Measurements from ENCODE around the gene CDIP1.
A peak's percentile ranks its signal among the peaks of the same experiment; 100 is the strongest.
"Not testable (repeated sequence)": the region's sequence is repeated elsewhere in the genome, so short reads cannot be mapped to it uniquely, and the experiment has no call there.

Gene CDIP1

DNA sequence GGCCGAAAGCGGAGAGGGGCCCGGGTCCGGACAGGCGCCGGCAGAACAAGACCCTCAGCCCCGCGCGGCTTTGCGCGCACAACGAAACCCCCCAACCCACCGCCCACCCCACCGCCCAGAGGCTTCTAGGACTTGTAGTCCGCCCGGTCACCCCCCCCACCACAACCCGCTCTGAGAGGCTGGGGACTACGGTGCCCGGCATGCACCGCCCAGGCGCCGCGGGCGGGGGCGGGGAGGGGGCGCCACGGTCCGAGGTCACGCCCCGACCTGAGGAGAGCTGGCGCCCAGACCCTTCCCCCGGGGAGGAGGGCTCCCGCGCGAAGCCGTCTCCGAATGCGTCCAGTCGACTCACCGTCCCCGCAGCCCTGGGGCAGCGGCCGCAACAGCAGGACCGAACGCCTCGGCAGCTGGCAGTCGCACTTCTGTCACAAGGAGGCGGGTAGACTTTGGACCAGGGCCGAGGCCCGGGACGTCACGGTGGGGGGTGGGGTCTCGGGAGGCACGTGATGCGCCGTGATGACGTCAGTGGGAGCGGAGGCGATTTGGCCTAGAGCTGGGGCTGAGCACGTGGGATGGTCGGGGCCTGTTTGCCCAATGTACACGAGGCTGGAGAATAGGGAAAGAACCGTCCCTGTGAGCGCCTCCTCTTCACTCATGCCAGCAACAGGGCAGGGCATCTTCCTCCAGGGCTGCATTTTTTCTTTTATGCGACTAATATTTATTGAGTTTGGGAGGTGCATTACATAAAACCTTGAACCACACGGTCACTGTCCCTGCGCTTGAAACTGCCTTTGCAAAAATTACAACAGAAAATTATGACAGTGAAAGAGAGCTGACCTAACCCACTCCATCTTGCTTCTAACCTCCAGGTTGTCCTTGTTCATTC is at the start of gene CDIP1:
Gene CDIP1, minus strand, starts transcription at position 424 of the 886 bp plus-strand sequence. CDS start 24,643 bp downstream, outside the sequence.
- peak; percentile 98 for FAIRE-seq
- DNase-seq (ENCODE audit: low spot score) = peak; percentile 97

DNA sequence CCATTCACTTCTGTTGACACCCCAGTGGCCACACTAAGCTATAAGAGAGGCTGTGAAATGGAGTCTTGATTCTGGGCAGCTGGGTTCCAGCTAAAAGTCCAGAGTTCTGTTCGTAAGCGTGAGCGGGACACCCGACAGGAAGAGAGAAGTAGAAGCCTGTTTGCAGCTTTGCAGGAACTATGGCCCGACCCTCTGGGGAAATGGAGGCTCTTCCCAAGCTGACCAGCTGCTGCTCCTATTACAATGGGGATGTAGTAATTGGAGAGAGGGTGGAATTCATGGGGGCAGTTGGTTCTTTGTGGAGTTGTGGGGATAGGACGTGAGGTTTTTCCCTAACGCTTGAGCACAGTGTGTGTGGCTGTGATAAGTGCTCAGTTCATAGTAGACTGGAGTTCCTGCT is 47.7 kb upstream of the CDIP1 start:
- DNase-seq (ENCODE audit: low spot score) (no peak), FAIRE-seq (no peak)

DNA sequence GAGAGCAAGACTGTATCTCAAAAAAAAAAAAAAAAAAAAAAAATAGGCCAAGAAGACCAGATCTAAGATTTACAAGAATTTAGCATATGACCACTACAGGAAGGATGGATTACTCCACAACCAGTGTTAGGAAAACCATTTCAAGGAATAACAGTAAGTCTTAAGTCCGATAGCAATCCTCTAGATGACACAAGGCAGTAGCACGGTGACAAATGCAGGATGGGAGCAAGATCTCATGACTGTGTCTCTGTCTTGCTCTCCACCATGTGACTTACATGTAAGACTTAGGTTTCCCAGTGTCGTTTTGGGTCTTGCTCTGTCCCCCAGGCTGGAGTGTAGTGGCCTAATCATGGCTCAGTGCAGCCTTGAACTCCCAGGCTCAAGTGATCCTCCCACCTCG is 45.3 kb upstream of the CDIP1 start:
- DNase-seq (ENCODE audit: low spot score) = no peak
- no peak for FAIRE-seq

DNA sequence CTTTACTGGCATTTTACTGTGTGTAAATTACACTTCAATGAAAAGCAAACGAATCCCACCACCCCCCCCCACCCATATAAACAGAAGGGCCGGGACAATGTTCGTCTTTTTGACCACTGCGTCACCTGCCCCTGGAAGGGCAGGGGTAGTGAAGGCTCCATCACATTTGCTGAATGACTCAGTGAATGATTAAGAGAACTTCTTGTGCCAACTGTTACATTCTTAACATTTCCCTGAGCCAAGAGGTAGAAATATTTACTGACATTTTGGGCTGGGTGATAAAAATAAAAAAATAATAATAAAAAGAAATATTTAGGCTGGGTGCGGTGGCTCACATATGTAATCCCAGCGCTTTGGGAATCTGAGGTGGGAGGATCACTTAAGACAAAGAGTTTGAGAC is 41.7 kb upstream of the CDIP1 start:
- FAIRE-seq (no peak), DNase-seq (ENCODE audit: low spot score) (peak; percentile 71)

DNA sequence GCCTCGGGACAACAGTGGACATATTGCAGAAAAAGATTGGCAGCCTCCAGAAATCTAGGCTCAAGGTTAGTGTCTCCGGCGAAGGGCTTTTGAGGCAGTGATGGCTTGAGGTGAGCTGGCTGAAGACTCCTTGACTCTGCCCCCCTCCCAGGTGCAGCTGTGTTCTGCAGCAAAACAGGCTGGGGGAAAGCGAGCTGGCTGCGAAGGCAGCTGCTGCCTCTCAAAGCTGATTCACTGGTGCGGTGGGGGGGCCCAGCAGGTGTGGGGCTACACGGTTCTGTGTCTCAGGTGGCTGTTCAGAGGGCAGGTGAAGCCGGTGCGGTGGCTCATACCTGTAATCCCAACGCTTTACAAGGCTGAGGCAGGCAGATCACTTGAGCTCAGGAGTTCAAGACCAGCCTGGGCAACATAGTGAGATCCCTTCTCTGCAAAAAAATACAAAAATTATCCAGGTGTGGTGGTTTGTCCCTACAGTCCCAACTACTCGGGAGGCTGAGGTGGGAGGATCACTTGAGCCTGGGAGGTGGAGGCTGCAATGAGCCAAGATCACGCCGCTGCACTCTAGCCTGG is 40.5 kb upstream of the CDIP1 start:
- DNase-seq (ENCODE audit: low spot score) = no peak
- FAIRE-seq = peak; percentile 5

DNA sequence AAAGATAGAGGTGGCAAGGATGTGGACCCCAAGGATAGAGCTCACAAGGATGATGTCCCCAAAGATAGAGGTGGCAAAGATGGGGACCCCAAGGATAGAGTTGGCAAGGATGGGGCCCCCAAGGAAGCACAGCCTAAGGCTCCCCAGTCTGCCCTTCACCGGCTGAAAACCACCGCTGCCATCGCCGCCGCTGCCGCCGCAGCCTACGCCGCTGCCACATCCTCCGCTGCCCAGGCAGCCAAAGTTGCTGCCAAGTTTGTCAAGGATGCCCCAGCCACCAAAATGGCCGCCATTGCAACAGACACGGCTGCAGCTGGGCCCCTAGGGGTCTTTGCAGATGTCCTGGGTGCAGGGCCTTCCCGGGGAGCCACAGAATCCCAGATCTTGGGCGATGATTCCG is 37.4 kb upstream of the CDIP1 start:
- DNase-seq (ENCODE audit: low spot score) (no peak), FAIRE-seq (peak; percentile 53)

DNA sequence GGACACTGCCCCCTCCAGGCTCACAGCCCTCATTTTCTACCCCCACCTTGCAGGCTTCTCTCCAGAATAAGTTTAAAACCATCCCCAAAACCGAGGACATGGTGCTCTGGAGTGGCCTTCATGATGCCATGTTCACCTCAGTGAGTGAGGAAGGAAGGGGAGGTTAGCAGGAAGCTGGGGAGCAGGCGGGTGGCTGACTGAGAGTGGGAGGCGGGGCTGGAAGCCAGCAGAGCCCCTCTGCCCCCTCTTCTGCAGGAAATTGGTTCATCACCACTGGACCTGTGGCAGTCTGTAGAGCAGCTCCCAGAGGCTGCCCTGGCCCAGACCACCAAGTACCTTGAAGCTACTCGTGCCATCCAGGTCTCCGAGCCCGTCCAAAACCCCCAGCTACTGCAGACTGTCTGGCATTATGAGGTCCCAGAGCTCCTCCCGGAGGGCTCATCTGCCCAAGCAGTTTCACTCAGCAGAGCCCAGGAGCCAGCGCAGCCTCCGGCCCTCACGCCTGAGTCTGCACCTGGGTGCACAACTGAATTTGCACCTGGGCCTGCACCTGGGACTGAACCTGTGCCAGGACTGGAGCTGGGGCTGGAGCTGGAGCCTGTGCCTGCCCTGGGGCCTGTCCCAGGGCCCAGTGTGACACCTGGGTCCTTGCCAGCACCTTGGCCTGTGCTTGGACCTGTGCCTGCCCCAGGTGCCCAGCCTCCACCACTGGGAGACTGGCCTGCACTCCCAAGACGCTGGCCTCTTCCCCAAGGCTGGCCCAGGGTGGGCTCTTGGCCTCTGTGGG is 36.5 kb upstream of the CDIP1 start:
- FAIRE-seq = no peak
- no peak for DNase-seq (ENCODE audit: low spot score)

DNA sequence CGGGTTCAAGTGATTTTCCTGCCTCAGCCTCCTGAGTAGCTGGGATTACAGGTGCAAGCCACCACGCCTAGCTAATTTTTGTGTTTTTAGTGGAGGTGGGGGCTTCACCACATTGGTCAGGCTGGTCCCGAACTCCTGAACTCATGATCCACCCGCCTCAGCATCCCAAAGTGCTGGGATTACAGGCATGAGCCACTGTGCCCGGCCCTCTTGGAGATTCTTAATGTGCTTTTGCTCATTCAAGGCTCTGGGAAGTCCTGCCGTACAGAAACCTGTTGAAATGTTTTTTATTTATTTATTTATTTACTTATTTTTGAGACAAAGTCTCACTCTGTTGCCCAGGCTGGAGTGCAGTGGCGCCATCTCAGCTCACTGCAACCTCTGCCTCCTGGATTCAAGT is 35.4 kb upstream of the CDIP1 start:
- DNase-seq (ENCODE audit: low spot score); FAIRE-seq: not testable (repeated sequence)

DNA sequence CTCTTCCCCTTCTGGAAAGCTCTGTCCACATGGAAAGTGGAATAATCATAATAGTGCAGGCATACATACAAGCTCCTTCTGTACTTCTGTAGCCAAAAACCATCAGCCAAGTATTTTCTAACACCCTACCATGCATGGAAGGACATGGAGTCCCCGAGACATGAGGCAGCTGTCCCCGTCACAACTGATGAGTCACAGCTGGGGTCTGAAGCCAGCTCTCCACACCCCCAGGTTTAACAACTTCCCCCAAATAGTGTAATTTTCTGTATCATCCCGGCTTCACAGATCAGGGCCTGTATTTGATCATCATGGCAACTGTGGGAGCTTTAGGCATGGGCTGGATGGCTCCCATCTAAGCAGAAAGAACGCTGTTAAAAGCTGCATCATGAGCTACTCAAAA is 34.1 kb upstream of the CDIP1 start:
- FAIRE-seq (peak; percentile 76), DNase-seq (ENCODE audit: low spot score) (peak; percentile 2)

DNA sequence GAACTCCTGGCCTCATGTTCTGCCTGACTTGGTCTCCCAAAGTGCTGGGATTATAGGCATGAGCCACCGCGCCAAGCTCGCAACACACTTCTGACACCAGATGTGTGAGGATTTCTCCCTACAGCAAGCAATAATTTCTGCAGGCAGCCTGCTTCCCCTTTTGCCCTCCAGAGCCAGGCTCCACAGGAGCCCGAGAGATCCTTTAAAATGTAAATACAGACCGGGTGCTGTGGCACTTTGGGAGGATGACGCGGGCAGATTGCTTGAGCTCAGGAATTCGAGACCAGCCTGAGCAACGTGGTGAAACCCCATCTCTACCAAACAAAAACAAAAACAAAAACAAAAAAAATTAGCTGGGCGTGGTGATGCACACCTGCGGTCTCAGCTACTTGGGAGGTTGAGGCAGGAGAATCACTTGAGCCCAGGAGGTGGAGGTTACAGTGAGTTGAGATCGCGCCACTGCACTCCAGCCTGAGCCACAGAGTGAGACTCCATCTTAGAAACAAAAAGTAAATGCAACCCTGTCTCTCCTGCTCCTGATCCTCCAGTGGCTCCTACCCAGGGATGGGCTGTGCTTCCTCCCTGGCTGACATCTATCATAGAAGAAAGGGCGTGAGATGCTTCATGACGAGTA is 32.2 kb upstream of the CDIP1 start:
- DNase-seq (ENCODE audit: low spot score) = no peak

DNA sequence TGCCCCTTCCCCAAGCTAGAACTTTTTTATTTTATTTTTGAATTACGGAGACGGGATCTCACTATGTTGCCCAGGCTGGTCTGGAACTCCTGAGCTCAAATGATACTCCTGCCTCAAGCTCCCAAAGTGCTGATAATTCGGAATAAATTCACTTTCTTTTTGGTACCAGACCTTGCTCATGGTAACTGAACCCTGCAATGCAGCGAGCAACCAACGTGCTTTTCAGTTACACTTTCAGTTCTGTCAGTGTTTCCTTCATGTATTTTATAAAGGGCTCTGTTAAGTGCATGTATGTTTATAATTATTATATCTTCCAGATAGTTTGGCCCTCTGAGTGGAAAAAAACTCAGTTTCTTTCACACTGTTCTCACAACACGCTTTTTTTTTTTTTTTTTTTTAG is 31.5 kb upstream of the CDIP1 start:
- no peak for FAIRE-seq

More for the DNA sequence above, 32.2 kb upstream of the CDIP1 start:
- no peak for FAIRE-seq

DNA sequence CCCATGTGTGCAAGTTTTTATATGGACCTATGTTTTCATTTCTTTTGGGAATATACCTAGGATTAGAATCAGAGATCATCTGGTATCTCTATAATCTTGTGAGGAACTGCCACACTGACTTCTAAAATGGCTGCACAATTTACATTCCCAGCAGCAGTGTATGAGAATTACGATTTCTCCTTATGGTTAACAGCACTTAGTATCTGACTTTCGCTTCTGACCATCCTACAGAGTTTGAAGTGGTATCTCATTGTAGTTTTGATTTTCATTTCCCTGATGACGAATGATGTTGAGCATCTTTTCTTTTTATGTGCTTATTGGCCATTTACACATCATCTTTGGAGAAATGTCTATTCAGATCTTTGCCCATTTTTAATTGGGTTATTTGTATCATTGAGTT is 27.6 kb upstream of the CDIP1 start:
- FAIRE-seq (no peak), DNase-seq (ENCODE audit: low spot score) (no peak)

More for the DNA sequence above, 31.5 kb upstream of the CDIP1 start:
- DNase-seq (ENCODE audit: low spot score) = no peak

DNA sequence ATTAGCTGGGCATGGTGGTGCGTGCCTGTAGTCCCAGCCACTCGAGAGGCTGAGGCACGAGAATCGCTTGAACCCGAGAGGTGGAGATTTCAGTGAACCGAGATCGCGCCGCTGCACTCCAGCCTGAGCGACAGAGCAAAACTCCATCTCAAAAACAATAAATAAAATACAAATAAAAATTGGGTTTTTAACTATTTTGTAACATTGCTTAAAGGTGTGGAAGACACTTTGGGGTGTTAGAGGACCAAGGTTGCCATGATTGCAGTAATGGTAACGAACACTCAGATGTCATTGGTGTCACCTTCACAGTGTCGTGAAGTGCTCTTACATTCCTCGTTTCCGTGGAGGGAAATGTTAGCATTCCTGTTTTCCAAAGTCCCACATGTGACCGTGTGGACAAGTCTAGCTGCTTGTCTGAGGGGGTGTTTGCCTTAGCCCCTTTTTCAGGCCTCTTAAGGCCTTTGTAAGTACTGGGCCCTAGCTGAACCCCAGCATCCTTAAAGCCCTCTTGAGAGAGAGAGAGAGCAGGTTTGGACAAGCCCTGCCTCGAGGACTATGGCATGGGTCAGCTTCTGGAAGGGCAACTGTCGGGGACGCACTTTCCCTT is 26.2 kb upstream of the CDIP1 start:
- FAIRE-seq (peak; percentile 52), DNase-seq (ENCODE audit: low spot score) (no peak)

DNA sequence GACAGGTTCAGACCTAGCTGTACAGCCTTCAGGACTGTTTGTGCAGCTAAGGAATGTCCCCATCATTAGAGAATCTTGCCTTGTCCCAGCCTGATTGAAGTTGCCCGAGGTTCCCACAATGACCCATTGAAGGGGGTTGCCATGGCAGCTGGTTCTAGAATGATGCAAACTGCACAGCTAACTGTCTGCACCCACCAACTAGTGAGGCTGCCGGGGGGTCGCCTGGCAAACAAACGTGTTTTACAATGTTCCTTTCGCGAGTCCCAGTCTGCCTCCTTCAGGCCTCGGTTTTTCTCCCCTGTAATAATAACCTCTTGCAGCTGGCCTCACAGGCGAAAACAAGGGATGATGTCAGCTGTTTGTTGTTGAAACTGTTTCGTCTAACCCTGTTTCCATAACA is 23.0 kb upstream of the CDIP1 start:
- FAIRE-seq = no peak
- DNase-seq (ENCODE audit: low spot score) = no peak

DNA sequence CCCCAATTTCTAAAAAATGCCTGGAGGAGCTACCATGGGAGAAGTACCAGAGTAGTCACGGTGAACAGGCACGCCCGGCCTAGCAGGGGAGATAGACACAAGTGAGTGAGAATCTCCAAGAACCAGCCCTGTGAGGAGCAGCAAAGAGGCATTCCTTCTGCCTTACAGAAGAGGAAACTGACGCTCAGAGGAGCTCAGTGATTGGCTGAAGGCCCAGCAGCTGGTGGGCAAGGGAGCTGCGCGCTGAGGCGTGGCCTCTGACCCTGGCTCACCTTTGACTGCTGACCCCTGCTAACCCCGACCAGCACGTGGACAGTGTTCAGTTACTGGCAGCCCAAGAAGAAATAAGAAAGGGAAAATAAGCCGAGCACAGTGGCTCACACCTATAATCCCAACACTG is 19.4 kb upstream of the CDIP1 start:
- DNase-seq (ENCODE audit: low spot score) = no peak
- FAIRE-seq = no peak

DNA sequence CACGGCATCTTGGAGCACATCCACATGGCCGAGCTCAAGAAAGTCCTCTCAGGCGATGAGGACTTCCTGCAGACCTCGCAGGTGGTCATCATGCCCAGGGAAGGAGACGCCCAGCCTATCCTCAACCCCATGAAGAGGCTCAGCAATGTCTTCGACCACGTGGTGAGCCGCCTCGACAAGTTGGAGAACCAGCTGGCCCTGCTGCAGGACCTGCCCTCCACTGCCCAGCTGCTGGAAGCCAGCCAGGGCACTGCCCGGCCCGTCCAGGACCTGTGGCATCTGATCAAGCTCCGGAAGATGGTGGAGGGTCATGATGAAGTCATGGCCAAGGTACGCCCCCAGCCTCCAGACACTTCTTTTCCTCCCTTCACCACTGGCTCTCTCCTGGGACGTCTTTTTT is 18.0 kb upstream of the CDIP1 start:
- no peak for FAIRE-seq
- DNase-seq (ENCODE audit: low spot score) = no peak

DNA sequence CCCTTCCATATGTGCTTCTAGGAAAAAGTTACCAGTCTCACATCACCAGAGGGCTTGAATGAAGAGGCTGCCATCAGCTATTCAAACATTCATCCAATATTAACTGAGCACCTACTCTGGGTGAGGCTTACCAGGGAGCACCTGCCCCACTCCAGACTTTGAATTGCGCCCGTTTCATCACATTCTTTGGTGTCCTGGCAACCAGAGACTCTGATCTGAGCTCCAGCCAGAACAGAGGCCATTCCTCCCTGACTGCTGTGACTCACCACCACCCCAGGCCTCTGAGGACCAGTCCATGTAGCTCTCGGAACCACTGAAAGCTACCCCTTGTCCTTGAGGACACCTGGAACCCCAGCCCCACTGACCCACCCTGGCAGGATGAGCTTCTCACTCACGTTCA is 17.5 kb upstream of the CDIP1 start, which contains the start of gene C16orf96:
Gene C16orf96, plus strand, starts transcription at position 229 of the 400 bp plus-strand sequence. Its CDS starts 150 bp downstream, at position 379.
- FAIRE-seq (no peak), DNase-seq (ENCODE audit: low spot score) (no peak)

DNA sequence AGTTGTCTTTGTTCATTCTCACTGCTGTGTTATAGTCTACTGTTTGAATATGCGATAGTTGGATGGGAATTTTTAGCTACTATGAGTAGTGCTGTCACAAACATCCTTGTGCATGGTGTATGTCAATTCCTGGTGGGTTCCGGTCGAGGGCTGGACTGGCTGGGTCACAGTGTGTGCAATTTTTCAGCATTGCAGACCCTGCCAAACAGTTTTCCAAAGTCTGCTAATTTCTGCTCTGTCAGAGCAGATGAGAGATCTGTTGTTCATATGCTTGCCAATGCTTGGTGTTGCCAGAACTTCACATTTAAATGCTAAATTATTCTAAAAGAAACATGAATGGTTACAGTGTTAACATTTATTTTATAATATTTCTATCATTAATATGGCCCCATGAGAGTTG is 14.0 kb upstream of the CDIP1 start:
- no peak for DNase-seq (ENCODE audit: low spot score)
- no peak for FAIRE-seq

DNA sequence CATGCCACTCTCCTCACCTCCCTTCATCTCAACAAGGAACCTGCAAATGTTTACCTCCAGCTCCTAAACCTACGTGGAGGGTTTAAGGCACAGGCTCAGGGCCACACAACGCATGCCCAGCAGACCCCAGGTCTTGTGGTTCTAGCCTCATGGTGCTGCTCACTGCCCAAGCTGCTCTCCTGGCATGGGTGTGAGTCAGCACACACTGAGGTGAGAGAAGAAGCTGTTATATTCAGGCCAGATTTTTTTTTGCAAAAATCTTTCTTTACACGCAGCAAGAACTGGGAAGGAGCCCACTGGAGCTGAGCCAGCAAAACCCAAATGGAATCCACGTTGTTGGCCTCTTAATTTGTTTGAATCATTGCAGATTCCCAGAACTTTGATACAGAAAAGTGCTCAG is 12.0 kb upstream of the CDIP1 start:
- FAIRE-seq = no peak
- DNase-seq (ENCODE audit: low spot score) = no peak

DNA sequence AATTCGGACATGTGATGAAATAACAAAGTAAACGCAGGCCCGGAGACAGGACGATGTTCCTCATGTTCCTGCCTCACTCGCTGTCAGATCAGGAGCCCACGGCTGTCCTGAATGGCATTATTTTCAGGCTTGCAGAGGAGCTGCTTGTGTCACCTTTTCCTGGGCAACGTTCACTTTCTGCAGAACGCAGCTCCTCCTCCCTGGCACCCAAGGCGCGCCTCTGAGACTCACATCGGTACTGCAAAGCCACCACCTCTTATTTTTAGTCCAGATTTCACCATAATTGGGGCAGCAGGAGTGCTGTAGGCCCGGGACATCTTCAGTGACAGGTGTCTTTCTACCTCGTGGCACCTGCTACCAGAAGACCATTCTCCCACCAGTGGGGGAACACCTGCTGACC is 9.6 kb upstream of the CDIP1 start:
- FAIRE-seq = no peak

DNA sequence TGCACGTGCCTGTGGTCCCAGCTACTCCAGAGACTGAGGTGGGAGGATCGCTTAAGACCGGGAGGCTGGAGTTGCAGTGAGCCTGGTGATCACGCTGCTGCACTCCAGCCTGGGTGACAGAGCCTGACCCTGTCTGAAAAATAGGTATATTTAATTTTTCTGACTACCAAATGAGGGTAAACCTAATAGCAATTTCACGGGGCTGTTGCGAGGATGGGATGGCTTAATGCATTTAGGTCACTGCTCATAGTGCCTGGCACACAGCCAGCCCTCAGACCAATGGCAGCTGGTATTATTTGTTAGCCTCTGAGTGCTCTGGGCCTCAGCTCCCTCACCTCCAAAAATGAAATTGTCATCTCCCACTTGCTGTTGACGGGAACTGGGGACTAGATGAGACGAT is 5.9 kb upstream of the CDIP1 start:
- FAIRE-seq = no peak
- DNase-seq (ENCODE audit: low spot score) = no peak

More for the DNA sequence above, 9.6 kb upstream of the CDIP1 start:
- no peak for DNase-seq (ENCODE audit: low spot score)

Data from urothelium cell line (cell line).